Measurements from ENCODE around the gene RAI1. TPM values are rescaled to one million over a fixed set of nuclear protein-coding genes. Genes with fewer than 3 reads are reported as not detected.

Gene RAI1
- total RNA-seq, 1 donor from 2014 or later, result 60.3 TPM

Other genes starting within 250 kb of the RAI1 start
- 13.9 TPM for gene MED9, start 204.5 kb upstream of the RAI1 start, total RNA-seq
- 4.6 TPM for gene RASD1, start 185.1 kb upstream of the RAI1 start, total RNA-seq
- gene PEMT, start 89.8 kb upstream of the RAI1 start, total RNA-seq, result 18.5 TPM
- gene SREBF1, start 155.5 kb downstream of the RAI1 start, total RNA-seq, result 129 TPM